GM12872 (cell line): ENCODE measurements around the gene ATP5PB.
A peak's percentile ranks its signal among the peaks of the same experiment; 100 is the strongest.

Experiments used
- TF ChIP-seq, protein P1 (sequence below): IDR thresholded peaks from 3 replicates; pipeline ENCODE4 v1.5.1; 2011; ENCODE audit warnings: low read depth, mild to moderate bottlenecking, low read length, moderate library complexity; ENCODE audit not compliant: insufficient read depth

Gene ATP5PB, protein sequence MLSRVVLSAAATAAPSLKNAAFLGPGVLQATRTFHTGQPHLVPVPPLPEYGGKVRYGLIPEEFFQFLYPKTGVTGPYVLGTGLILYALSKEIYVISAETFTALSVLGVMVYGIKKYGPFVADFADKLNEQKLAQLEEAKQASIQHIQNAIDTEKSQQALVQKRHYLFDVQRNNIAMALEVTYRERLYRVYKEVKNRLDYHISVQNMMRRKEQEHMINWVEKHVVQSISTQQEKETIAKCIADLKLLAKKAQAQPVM

DNA sequence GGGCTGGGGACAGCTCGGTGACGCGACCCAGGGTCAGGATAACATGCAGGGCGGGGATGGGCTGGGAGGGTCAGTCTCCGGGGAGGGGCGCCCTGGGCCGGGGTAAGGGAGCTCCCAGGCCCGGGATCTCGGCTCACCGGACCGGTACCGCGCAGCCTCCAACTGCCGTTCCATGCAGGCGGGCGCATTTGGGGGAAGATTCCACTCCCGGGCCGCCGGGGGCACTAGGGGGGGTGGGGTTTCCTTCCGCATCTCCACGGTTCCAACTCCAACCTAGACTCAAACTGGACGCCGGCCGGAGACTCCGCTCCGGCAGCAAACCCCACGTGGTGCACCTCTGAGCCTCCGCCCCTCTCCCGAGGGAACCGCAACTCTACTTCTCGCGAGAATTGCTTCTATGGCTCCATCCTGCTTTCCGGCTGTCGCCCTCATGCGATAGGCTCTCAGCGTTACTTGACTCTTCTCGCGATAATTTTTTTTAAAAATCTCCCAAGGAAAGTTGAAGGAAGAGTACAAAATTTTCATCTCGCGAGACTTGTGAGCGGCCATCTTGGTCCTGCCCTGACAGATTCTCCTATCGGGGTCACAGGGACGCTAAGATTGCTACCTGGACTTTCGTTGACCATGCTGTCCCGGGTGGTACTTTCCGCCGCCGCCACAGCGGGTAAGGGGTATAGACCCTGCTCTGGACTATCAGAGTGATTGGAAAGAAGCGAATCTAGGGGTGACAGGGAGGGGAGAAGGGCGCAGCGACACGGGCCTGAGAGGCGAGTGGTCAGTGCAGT lies at the start of gene ATP5PB, which contains the start of gene WDR77:
TSS of gene ATP5PB (plus strand) at position 547 of the 785 bp plus-strand sequence. CDS start at position 625, 78 bp downstream.
TSS of gene WDR77 (minus strand) at position 339 of the 785 bp plus-strand sequence. CDS start at position 252, 87 bp downstream.
- TF ChIP-seq, protein P1, sequence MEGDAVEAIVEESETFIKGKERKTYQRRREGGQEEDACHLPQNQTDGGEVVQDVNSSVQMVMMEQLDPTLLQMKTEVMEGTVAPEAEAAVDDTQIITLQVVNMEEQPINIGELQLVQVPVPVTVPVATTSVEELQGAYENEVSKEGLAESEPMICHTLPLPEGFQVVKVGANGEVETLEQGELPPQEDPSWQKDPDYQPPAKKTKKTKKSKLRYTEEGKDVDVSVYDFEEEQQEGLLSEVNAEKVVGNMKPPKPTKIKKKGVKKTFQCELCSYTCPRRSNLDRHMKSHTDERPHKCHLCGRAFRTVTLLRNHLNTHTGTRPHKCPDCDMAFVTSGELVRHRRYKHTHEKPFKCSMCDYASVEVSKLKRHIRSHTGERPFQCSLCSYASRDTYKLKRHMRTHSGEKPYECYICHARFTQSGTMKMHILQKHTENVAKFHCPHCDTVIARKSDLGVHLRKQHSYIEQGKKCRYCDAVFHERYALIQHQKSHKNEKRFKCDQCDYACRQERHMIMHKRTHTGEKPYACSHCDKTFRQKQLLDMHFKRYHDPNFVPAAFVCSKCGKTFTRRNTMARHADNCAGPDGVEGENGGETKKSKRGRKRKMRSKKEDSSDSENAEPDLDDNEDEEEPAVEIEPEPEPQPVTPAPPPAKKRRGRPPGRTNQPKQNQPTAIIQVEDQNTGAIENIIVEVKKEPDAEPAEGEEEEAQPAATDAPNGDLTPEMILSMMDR: no peak

DNA sequence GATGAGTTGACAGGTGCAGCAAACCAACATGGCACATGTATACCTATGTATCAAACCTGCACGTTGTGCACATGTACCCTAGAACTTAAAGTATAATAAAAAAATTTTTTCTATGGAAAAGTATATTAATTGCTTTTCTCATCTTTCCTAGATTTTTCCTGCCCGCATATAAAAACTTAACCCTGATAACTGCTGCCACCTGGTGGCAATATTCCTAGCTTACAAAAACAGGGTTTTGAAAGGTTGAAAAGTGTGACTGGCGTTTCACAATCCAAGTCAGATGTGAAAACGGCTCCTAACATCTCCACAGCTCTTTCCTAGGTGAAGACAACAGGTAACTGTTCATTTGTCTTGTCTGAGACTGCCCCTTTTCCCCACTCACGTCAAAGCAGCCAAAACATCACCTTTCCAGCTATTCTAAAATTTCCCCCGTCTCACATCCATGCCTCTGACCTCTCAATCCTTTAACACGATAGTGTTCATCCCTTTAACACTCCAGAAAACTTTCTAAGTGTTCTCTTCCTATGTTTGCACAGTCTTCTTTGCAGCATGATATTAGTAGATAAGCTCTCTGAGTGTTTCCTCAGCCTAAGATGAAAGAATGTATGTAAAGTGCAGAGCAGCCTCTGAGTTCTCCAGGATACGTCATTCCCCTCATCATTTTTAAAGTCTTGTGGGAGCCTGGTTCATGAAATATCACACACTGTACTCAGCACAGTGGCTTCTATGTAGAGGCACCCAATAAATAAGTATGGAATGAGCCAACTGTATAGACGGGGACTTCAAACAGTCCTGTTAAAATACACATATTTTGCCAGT lies 49.3 kb upstream of the ATP5PB start:
- TF ChIP-seq, protein P1: peak; percentile 60

DNA sequence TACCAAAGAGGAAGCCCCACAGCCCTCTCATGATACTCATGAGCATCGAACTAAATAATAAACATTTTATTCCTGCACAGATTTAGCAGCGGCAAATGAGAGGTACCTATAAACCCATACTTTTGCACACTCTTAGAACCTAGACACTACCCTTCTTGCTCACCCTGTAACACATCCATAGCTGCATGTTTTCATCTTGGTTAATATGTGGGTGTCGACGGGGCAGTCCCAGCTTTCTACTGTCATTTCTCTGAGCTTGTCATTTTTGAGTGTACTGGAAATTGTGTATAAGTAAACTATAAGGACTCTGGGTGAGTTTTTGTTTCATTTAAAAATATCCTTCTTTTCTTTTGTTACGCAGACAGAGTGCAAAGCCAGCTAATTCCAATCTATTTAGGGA lies 47.2 kb upstream of the ATP5PB start:
- TF ChIP-seq, protein P1: no peak

DNA sequence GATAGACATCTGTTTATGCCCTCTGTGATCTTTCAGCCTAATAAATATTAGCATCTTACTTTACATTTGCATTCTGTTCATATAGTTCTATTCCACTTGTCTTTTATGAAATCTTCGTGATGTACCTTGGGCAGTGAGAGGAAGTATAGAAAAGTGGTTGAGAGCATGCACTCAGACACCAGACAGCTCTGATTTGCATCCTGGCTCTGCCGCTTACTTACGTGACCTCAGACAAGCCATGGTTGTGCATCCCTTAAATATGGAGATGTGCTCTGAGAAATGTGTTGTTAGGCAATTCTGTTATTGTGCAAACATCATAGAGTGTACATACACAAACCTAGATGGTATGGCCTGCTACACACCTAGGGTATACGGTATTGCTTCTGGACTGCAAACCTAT lies 44.7 kb upstream of the ATP5PB start:
- TF ChIP-seq, protein P1: no peak

DNA sequence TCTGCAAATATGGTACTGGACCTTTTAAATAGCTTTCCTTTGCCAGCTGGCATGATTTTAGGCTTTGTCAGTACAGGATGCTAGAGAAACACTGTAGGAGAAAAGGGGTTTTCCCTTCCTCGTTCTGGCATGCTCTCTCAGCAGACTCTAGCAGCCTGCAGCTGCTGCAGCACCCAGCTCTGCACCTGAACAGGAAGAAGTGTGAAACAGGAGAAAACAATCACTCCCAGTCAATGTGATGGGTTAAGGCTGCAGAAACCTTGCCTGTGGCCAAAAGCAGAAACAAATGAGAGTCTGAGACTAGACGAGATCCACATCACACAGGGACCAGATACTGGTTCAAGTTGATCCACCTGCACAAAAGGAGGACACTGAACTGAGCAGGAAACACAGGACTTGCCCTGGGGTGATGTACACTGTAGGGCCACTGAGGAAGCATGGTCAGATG lies 42.9 kb upstream of the ATP5PB start:
- TF ChIP-seq, protein P1: no peak

DNA sequence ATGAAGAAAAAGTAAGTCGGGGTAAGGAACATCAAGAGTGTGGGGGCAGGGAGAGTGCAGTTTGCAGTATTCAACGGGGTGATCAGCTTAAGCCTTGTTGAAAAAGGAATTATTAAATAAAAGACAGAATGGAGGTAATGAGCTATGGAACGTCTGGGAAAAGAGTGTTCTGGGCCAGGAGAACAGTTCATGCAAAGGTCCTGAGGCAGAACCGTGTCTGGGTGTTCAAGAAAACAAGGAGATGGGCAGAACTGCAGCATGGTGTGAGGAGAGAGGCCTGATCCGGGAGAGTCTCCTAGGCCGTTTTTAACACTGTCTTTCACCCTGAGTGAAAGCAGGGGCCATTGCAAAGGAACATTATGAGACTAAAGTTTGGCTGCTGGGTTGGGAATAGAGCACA lies 42.0 kb upstream of the ATP5PB start:
- TF ChIP-seq, protein P1: no peak

DNA sequence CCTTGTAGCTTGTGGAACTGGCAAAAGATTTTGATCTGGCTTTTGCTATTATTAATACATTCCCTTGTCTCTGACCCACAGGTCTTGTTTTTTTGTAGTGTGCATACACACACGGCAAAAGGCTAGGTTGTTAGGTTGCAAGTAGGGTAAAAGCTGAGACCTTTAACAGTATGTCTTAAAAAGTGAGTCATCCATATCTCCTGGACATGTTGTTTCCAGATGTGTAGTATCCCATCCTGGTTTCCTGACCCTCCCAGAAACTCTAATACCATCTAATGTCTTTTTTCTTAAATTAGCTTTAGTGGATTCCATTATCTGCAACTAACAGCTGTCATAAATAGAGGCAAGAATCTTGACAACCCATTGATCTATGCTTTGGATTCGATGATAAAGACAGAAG lies 36.4 kb upstream of the ATP5PB start:
- TF ChIP-seq, protein P1: no peak
